ENCODE data around the gene PFKL.
A peak's percentile ranks its signal among the peaks of the same experiment; 100 is the strongest.

Gene PFKL

DNA sequence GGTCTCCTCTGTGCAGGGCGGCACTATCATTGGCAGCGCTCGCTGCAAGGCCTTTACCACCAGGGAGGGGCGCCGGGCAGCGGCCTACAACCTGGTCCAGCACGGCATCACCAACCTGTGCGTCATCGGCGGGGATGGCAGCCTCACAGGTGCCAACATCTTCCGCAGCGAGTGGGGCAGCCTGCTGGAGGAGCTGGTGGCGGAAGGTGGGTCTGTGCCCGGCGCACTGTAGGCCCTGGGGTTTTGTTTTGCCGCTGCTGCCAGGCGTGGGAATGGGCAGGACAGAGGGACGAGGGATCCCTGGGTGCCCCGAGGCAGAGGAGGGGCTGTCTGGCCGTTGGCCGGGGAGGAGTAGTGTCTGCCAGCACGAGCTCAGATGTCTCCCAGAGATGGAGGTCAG lies 12.2 kb downstream of the PFKL start:
- CTCF ChIA-PET = no interaction called here

DNA sequence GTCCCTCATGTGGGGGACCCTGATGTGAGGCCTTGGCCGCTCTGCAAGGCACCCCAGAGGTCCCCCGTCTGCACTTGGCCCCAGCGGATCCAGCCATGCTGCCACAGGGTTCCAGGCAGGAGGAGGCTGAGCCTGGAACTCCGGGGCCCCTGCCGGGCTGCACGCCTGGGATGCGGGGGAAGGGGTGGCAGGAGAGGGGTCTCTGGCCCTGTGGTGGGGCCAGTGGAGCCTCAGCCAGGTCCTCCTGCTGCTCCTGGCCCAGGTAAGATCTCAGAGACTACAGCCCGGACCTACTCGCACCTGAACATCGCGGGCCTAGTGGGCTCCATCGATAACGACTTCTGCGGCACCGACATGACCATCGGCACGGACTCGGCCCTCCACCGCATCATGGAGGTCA lies 12.9 kb downstream of the PFKL start:
- no peak overlapping the region for H3K27ac ChIP-seq
- TF ChIP-seq, protein P1, sequence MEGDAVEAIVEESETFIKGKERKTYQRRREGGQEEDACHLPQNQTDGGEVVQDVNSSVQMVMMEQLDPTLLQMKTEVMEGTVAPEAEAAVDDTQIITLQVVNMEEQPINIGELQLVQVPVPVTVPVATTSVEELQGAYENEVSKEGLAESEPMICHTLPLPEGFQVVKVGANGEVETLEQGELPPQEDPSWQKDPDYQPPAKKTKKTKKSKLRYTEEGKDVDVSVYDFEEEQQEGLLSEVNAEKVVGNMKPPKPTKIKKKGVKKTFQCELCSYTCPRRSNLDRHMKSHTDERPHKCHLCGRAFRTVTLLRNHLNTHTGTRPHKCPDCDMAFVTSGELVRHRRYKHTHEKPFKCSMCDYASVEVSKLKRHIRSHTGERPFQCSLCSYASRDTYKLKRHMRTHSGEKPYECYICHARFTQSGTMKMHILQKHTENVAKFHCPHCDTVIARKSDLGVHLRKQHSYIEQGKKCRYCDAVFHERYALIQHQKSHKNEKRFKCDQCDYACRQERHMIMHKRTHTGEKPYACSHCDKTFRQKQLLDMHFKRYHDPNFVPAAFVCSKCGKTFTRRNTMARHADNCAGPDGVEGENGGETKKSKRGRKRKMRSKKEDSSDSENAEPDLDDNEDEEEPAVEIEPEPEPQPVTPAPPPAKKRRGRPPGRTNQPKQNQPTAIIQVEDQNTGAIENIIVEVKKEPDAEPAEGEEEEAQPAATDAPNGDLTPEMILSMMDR (conservative IDR thresholded peaks at IDR 0.05; ENCODE audit: low read depth) = no peak
- CTCF ChIA-PET = no interaction called here
- no peak for DNase-seq (ENCODE audit: low spot score)
- POLR2A ChIA-PET (ENCODE audit: low non-redundant PET) = no interaction called here

More for the DNA sequence above, 12.2 kb downstream of the PFKL start:
- TF ChIP-seq, protein P1 (conservative IDR thresholded peaks at IDR 0.05; ENCODE audit: low read depth) = no peak
- DNase-seq (ENCODE audit: low spot score) = no peak
- POLR2A ChIA-PET (ENCODE audit: low non-redundant PET) = no interaction called here
- no peak overlapping the region for H3K27ac ChIP-seq

DNA sequence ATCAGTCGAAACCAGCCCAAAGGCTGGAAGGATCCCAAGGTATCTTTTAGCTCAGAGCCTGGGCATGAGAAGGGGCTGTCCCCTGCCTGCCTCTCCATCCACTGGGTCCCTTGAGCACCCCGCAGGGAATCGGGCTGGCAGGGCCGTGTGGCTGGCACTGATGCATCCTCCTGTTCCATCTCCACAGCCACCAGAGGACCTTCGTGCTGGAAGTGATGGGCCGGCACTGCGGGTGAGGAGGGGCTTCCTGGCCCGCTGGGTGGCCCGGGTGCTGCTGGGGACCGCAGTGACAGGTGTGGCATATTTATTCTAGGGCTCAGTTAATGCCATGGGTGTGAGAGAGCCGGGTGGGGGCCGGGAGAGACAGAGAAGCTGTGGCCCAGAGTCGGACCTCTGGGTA lies 13.6 kb downstream of the PFKL start:
- ChIA-PET POLR2A (ENCODE audit: low non-redundant PET) (no interaction called here), CTCF (interaction anchor here (0.7 kb wide), 1 partner anchor 15 kb away, joined by 3 read pairs; no protein-coding TSS in a partner anchor)
- DNase-seq (ENCODE audit: low spot score) = no peak
- TF ChIP-seq, protein P1 (conservative IDR thresholded peaks at IDR 0.05; ENCODE audit: low read depth) = no peak
- no peak overlapping the region for H3K27ac ChIP-seq

DNA sequence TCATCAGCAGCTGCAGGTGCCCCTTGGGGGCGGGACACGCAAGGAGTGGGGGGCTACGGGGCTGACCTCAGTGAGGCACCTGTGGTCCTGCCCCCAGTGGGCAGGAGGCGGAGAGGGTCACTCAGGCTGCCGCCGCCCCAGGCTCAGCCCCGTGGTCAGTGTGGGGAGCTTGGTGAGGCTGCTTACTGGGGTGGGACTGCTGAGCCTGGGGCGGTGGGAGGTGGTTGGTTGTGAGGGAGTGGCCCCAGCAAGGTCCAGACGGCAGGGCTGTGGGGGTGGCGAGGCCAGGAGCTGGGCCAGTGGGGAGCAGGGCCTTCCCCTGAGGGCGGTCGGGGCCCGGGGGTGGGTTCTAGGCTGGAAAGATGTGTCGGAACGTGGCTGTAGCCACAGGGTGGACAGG lies 14.3 kb downstream of the PFKL start:
- CTCF ChIA-PET = interaction anchor here (0.7 kb wide), 1 partner anchor 15 kb away, joined by 3 read pairs; no protein-coding TSS in a partner anchor
- H3K27ac ChIP-seq = no peak overlapping the region
- TF ChIP-seq, protein P1 (conservative IDR thresholded peaks at IDR 0.05; ENCODE audit: low read depth) = no peak
- no peak for DNase-seq (ENCODE audit: low spot score)
- POLR2A ChIA-PET (ENCODE audit: low non-redundant PET) = no interaction called here

DNA sequence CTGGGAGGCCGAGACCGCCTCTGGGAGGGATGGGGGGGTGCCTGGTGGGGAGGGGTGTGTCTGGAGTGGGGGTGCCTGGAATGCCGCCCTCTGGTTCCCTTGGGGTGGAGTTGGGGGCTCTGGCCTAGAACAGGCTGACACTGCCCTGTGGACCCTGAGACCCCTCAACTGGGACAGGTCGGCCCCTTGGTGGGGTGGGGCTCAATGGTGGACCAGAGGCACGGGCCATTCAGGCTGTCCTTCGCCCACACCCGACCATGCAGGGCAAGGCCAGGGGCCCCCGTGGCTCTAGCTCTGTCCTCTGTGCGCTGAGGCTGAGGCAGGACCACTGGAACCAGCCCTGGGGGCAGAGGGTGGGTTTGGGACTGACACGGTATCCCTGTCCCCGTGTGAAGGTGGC lies 14.7 kb downstream of the PFKL start:
- CTCF ChIA-PET = no interaction called here
- TF ChIP-seq, protein P1 (conservative IDR thresholded peaks at IDR 0.05; ENCODE audit: low read depth) = no peak
- H3K27ac ChIP-seq = peak overlapping the region; percentile 59; the same call in 1 of the 2 replicates
- POLR2A ChIA-PET (ENCODE audit: low non-redundant PET) = no interaction called here
- DNase-seq (ENCODE audit: low spot score) = no peak

DNA sequence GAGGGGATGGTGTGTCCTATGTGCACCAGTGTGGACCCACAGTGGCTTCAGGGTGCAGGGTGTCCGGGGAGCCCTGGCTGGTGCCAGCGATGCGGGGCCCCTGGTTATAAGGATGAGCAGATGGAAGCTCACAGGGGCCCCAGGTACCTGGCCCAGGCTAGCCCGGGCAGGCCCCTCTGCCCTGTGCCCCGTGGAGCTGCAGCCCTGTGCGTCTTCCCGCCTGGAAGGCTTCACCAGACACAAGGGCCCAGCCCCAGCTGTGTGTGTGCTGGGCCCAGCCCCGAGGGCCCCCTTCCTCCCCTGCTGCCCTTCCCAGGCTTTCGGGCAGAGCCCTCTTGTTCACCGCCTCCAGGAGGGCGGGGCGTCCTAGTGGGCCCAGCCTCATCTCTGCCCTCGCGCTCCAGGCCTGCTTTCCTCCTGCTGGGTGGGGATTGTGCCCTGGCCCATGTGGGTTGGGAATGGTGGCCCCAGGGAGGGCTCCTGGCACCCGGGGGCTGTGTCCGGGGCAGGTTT lies 15.9 kb downstream of the PFKL start:
- TF ChIP-seq, protein P1 (conservative IDR thresholded peaks at IDR 0.05; ENCODE audit: low read depth) = no peak
- peak overlapping the region; percentile 59 for H3K27ac ChIP-seq
- POLR2A ChIA-PET (ENCODE audit: low non-redundant PET) = no interaction called here
- DNase-seq (ENCODE audit: low spot score) = no peak
- CTCF ChIA-PET = interaction anchor here (0.6 to 0.7 kb wide), 2 partner anchors 13 to 14 kb away, joined by 3 read pairs; no protein-coding TSS in a partner anchor

All from RWPE1 (cell line).